HG02884 (cell line): ENCODE measurements around the gene CUBN.
"Not testable (repeated sequence)": the region's sequence is repeated elsewhere in the genome, so short reads cannot be mapped to it uniquely, and the experiment has no call there.

Experiments used
- ATAC-seq: cut with Tn5 transposase; IDR thresholded peaks from one replicate; pipeline ENCODE4 v1.9.1; 2021; ENCODE audit warnings: mild to moderate bottlenecking, moderate library complexity; ENCODE audit not compliant: unreplicated experiment

CUBN gene

DNA sequence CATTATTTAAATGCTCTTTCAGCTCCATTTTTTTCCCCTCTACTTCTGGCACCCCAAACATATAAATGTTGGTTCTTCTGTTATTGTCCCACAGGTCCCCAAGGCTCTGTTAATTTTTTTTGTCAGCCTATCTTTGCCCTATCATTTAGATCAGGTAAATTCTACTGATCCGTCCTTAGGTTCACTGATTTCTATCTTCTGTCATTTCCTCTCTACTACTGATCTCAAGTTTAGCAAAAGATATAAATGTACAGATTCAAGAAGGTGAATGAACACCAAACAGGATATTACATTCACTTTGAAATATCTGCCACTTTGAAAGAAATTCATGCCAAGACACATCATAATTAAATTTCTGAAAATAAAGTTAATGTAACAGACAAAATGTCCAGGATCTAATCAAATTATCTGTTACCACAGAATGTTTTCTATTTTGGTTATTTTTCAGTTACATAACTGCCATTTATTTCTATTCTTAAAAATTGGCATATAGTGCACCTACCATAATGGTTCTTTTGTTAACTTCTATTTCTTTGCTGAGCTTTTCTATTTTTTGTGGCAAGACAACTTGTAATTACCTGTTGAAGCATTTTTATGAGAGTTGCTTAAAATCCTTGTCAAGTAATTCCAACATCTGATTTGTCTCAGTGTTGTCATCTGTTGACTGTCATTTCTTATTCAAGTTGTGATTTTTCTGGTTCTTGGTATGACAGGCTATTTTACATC is 12.1 kb upstream of the CUBN start:
- no peak for ATAC-seq

DNA sequence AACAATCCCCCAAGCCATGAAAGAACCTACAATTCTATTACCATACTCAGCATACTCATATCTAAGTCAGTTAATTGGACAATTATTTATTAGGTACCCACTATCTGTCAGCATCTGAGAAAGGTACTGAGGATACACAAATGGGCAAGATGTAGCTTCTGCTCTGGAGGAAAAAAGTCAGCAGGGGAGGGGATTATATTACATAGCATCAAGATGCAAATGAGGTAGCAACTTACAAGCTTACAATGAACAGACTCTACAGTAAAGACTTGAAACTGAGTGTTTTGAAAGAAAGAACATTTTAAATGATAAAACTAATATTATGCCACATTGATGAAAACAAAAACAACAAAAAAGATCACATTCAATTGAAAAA is 10.8 kb upstream of the CUBN start:
- no peak for ATAC-seq

DNA sequence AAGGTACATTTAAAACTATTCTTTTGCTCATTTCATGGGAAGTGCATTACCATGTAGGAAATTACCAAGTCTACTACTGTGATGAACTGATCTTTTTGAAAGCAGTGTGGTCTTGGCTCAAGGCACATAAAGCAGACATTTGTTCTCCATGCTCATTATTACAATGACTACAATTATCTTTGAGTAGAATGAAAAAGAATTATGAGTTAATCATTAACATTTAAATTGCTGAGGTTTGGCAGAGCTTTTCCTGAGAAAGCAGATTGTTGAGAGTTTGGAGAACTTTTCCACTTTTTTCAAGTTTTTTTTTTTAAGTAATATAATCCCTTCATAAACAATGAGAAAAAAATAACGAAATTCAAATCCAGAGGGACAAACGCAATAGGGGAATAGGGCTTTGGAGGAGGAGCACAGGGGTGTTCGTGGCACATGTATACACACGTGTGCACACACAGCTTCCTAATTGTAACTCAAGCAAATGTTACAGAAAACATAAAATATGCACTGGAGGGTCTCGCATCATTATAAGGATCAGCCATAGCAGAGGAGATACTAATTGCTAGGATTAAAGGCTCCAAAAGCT is 8.9 kb upstream of the CUBN start:
- ATAC-seq: no peak

DNA sequence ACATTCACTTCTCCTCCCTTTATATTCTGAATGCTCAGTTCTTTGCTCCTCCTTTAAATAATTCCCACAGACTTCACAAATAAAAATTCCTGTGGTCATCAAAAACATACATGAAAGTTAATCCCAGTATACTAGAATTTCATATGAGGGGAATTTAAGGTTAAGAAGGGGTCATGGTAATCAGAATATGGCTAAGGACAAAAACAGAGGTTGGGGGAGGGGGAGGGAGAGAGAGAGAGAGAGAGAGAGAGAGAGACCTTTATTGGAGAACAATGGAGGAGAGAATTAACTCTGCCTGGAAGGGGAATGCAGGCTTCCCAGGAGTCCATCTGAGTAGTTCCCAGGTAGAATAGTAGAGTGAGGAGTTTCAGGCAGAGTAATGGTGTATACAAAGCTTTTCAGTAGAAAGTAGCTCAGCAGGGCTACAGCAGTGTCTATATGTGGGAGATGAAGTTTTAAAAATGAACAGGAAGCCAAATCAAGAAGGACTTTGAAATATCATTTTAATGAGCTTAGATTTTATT is 5.2 kb upstream of the CUBN start:
- no peak for ATAC-seq

DNA sequence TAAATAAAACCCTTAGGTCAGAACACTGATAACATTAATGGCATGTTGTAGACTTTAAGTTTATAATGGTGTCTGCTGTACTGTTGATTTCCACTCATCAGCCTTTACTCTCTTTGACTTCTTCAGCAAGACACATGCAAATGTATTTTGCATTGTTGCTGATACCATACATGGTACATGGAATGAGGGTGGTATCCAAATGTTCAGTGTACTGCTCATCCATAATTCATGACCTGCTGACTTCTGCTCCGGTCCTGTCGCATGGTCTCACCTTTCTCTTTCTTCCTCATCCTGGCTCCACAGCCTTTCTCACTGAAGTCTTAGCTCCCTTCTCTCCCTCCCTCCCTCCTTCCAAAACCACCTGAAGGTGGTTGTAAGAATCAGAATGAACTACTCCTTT is 4.7 kb upstream of the CUBN start:
- ATAC-seq: no peak

DNA sequence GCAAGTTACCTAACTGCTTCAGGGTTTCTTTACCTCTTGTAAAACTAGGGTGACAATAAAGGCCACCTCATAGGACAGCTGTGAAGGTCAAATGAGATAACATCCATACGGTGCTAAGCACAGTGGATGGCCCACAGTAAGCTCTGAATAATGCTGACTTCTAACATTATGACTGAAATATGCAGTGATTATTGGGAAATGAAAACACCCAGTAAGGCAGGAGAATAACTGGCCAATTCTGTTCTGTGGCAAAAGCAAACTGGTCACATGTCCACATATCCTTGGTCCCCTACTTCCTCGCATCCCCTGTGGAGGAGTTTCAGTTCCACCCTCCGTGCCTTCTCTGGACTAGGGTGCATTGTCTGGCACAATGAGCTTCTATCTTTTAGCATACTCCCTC is 1.4 kb downstream of the CUBN start:
- ATAC-seq: no peak

DNA sequence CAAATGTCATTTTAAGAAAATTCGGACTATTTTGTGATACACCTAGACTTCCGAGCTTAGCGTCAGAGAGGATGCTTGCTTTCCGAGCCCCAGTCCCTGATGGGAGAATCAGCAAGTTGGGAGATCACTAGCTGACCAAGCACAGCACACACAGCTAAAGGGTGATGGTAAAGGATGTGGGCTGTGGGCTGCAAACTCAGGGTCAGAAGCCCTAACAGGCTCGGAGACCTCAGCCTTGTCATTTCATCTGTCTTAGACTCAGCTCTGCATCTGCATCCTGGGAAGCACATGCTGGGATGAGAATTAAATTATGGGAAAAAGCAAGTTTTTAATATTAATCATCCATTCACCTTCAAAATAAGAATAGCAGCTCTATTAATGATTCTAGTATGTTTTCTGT is 3.3 kb downstream of the CUBN start:
- no peak for ATAC-seq

DNA sequence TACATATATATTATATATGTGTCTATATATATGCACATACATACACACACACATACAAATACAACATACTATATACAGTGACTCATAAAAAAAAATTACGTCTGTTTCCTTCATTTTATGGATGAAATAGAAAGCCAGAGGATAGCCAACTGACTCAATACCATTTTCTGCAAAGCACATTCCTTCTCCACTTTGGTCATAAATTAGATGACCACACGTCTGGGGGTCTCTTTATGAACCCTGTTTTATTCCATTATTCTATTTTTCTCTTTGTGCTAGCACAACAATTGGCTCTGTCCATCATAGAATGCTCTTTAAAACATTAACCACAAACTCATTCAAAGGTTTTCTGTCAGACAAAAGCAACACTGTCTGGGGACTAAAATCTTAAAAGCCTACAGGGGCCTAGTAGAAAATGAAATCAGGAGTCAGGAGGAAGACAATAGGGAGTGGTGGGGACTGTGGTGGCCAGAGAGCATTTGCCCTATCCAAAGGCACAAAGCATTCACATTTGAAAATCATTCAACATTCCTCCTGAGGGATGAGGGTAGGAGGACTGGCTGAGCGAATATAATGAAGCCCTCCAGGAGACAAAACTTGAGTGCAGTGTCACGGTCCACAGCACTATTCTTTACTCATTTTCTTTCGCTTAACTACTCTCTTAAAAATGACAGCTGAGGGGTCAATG is 4.3 kb downstream of the CUBN start:
- ATAC-seq: no peak

DNA sequence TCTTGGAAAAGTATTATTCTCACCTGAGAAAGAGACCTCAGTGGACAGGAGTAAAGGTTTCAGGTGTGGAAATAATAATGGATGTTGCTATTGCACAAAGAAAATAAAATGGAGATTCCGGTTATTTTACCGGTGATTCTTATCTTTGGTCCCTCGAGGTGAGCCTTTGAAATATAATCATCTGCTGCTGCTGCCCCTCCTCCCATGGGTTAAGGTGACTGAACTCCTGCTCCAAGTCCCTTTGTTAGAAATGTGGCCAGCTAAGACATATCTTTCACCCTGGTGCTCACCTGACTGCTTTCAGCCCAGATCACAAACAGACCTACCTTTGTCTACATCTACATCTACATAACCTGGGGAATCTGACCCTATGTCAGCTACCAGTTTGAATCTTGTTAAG is 5.7 kb downstream of the CUBN start:
- no peak for ATAC-seq

DNA sequence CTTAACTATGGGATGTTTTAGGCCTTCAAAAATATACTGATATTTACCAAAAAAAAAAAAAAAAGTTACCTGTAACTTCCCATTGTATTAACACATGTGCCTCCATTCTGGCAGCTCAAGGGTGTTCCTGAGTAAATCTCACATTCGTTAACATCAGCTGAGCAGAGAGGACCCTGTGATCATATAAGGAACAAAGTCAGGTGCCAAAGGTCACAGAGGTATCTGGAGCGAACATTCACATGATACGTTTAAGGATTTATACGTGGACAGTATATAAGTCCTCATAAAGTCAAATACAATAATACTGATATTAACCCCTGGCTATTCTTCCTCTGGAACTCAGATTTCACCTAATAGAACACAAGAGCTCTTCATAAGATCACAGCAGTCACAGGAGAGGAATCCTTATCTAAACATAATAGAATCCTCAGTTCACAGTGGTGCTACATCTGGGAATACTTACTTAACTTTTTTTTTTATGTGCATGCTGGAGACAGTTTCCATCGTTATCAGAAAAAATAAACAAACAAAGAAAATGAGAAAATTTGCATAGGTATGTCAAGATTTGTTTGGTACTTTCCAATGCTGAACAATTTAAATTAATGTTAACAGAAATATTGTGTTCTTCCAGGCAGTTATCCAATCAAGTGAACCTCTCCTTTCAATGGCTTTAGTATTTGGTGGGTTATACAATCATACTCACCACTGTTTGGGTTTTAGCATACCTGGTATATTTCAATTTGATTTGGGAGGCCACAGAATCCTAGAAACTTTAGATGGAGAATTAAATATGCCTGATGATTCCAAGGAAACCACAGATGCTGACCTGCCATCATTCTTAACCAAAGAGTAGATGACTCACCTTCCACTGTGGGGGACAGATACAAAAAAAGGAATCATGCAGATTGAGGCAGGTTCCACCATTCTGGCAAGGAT is 6.6 kb downstream of the CUBN start:
- no peak for ATAC-seq

DNA sequence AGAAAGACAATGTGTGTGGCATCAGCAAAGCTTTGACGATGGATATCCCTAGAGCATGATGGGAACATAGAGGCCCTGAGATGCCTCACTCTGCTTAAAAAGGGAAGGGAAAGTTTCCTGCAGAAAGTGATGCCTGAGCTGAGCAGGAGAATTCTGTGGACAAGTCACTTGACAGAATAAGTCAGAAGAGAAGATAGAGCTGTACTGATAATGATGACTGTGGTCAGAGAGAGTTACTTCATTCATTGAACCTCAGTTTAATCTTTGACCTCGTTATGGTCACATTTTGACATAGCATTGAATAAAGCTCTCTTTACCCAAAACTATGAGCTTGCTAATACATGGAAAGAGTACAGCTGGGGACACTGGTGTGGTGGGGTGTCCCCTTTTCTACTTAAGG is 7.6 kb downstream of the CUBN start:
- ATAC-seq: no peak

DNA sequence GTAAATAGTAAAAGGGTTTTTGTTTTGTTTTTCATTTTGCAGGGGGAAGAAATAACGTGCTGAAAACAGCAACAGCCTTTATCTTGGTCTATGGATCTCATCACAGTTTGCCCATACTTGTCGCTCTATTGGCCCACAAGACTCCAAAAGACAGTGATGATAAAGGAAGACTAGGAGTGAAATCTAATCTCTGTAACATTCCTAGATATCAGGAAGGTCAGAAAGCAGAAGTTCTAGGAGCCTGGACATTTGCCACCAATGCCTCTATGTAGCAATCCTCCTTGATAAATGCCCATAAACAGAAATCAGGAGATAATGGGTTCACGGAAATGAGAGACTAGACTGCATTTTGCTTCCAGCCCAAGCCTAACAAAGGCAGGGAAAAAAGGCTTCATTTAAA is 8.9 kb downstream of the CUBN start:
- no peak for ATAC-seq

DNA sequence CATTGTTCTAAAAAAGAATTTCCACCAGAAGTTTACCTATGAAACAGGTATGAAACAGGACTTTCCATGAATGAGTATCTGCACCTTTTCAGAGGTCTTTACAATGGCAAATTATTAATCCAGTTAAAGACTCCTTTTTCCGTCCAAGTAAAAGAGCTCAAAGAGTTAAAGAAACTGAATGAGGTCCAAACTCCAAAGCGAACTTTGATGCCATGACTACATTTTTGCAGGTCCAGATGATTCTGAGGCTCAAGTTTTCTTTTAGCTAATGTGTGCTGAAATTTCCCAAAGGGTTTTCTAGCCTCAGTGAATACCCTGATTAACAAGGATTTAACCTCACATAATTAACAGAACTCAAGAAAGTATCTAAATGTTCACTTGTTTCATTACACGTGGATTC is 9.8 kb downstream of the CUBN start:
- ATAC-seq: no peak

DNA sequence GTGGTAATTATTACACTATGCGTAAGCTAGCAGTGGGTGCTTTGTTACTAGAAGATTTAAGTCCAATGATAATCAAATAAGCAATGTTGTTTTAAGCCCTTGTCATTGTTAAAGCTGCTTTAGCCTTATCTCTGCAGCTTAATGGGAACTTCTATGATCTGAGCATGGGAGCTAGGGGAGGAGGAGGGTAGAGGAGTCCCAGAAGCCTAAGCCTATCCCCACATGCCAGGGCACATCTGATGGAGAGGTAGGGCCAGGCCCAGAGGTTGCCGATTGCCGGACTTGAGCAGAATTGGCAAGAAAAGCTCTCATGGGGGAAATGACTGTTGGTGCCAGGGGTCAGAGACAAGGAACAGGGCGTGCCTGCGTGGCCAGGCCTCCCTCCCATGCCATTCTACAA is 13.4 kb downstream of the CUBN start:
- no peak for ATAC-seq

DNA sequence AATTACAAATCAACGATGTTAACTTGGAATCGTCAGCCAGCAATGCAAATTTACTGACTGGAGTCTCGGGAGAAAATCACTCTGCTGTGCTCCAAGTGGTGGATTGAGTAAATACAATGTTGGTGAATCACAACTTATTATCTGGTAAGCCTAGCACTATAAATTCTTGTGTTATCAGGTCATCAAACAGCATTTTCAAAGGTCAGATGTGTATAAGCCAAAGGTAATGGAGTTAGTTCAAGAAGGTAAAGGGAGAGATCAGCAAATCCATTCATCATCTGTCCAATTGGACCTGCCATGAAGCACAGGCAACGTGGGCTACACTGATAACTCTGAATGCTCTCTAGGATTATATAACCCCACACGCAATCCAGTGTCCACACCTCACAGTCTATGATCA is 13.9 kb downstream of the CUBN start:
- no peak for ATAC-seq

DNA sequence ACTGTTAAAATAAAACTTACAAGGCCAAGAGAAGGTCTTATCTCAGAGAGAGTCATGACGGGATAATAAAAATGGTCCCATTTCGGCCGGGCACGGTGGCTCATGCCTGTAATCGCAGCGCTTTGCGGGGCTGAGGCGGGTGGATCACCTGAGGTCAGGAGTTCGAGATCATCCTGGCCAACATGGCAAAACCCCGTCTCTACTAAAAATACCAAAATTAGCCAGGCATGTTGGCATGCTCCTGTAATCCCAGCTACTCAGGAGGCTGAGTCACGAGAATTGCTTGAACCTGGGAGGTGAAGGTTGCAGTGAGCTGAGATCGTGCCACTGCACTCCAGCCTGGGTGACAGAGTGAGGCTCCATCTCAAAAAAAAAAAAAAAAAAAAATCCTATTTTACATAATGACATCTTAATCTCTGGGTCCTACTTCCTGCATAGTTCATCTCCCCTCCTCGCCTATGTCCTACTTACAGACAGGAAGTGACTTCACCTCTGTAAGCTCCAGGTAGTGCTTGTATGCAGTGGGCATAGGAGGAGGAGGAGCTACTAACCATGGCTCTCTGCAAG is 14.7 kb downstream of the CUBN start:
- not testable (repeated sequence) for ATAC-seq

DNA sequence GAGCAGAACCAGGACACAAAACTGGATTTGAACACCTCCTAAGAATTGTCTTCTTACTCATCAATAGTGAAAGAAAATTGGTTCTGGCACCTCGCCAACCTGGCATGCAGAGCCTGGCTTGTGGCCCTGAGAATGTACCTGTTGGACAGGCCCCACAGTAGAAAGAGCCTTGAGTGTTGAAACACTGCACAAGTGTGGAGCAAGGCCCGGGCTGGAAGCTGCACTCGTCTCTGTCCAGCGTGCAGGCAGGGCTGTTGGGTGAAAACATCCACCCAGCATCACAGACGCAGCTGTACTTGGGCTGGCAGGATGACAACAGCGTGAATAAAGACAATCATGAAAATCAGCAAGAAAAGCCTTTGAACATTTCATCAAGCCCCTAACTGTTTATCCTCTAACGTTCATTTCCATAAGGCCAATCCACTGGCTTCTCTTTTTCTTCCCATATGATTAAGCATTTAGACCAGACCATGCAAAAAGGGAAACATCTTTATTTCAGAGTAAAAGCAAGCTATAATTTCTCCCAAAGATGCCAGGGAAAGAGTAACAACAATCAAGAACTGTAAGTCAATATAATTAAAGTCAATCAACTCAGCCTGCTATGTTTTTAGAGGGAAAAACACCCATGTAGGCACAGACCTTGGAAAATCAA is 15.6 kb downstream of the CUBN start:
- no peak for ATAC-seq

DNA sequence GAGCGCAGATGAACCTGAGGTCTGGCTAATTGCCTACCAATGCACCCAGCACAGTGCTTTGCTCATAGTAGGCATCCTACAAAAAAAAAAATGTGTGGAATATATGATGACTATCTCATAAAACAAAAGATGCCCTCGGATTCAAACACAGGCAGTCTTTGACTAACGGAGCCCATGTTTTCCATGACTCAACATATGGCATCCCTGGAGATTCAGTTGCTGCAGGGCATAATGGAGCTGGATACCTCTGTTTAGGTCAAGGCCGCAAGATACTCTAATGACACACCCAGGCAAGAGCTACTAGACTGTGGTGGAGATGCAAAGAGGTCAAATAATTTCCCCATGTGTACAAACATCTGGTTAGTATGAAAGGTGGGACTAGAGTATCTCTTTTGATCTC is 16.3 kb downstream of the CUBN start:
- ATAC-seq: no peak

DNA sequence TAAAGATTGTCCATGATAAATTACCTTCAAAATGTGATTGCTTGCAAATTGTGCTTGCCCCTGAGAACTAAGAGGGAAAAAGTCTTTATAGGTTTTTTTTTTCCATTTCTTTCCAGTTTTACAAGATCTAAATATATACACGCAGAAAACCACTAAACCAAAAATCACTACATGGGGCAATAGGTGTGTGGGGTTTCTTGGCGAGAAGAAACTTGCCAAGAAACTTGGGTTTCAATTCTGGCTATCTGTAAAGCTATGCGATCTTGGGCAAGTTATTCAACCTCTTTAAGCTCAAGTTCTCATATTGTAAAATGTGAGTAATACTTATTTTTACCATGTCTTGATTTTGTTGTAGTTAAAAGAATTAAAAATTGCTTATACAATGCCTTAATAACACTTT is 17.0 kb downstream of the CUBN start:
- ATAC-seq: no peak

DNA sequence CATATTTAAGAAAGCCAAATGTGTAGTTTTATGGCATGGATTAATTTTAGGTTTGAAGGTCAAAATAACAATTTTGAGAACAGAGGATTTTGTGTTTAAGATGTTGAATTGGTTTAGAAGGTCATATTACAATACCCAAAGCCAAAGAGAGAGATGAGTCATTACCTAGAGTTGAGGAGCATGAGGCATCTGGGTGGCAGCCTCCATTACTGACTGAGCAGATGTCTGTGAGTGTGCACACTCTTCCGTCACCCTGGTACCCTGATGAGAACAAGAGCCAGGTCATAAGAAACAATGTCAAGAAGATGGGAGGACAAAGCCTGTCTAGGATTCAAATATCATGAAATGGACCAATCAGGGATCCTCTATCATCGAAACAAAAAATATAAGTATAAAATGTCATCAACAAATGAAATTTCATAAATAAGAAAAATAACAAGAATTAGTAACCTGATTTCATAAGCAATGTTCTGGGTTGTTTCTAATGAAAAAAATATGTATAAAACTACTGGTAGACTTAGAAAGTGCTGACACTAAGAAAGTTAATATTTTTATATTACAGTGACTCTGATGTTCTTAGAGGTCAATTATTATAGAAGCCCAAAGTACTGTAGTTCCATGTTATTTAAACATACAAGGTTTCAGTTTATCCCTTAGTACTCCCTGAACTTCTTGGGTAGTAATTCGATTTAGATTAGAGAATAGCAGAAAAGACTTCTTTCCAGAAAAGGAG is 20.0 kb downstream of the CUBN start:
- no peak for ATAC-seq
